Gastroesophageal sphincter (tissue), 3 donors: ENCODE results near the gene DPH3.

Source experiments
- POLR2A ChIP-seq, 2 donors: fragments of 450-650 bp; IDR thresholded peaks; one replicate each; pipeline ENCODE4 v1.6.1; 2017; ENCODE audit warnings: antibody characterized with exemption in 2 of 2, mild to moderate bottlenecking in 2 of 2, moderate library complexity in 1 of 2
- POLR2AphosphoS5 ChIP-seq: sonication (generic); formaldehyde crosslinking; IDR thresholded peaks from one replicate; pipeline ENCODE4 v1.6.1; 2017; ENCODE audit warnings: antibody characterized with exemption
- TF ChIP-seq, protein P1 (sequence below), 4 experiments: fragments of 200-600 bp in 2 of 4; fragments of 450-650 bp in 2 of 4; sonication (generic) in 1 of 4; IDR thresholded peaks; one replicate each; pipeline ENCODE4 v1.5.1; 2017 to 2019; ENCODE audit warnings: antibody characterized with exemption in 4 of 4, mild to moderate bottlenecking in 2 of 4, moderate library complexity in 2 of 4

DNA sequence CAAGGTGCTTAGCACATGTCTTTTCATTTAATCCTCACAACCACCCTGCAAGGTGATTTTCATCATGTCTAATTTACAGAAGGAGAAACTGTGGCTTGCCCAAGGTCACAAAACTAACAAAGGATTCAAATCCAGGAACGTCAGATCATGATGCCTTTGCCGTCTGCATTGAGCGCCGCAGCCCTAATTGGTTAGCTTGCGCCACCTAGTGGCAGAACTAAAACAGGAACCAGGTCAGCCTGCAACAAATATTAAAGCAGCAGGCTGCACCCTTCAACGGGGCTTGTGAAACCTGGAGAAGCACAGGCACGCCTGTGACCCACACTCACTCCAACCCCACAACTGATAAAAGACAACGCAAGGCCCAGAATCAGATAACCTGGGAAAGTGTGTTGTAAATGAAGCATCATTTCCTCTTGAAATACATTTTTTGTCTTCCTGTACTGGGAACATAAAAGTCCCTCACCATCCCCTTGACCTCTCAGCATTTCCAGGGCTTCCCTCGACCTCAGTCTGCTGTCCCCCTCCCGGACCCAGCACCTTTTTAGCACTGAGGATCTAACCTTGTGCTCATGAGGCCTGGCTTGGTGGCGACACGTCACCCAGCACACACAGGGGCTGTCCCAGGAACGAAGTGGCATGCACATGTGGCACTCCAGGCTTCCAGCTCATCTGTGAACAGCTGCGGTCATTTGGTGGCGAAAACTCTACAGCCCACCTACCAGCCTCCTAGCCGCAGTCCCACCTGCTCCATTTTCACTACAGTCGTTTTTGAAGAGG is 17.3 kb downstream of the DPH3 start:
- TF ChIP-seq, protein P1, sequence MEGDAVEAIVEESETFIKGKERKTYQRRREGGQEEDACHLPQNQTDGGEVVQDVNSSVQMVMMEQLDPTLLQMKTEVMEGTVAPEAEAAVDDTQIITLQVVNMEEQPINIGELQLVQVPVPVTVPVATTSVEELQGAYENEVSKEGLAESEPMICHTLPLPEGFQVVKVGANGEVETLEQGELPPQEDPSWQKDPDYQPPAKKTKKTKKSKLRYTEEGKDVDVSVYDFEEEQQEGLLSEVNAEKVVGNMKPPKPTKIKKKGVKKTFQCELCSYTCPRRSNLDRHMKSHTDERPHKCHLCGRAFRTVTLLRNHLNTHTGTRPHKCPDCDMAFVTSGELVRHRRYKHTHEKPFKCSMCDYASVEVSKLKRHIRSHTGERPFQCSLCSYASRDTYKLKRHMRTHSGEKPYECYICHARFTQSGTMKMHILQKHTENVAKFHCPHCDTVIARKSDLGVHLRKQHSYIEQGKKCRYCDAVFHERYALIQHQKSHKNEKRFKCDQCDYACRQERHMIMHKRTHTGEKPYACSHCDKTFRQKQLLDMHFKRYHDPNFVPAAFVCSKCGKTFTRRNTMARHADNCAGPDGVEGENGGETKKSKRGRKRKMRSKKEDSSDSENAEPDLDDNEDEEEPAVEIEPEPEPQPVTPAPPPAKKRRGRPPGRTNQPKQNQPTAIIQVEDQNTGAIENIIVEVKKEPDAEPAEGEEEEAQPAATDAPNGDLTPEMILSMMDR (IDR thresholded peaks at IDR 0.05): peak; percentile 88 to 94 (median 90)
- TF ChIP-seq POLR2AphosphoS5 (no peak), POLR2A (IDR thresholded peaks at IDR 0.05) (no peak)
